Measurements from ENCODE around the gene FIGNL1.

- TF ChIP-seq POLR2A (IDR thresholded peaks at IDR 0.05) (no peak), CTCF (IDR thresholded peaks at IDR 0.05) (no peak)
Measured at GRCh38 chr7:50497968-50498367, 47.8 kb upstream of the FIGNL1 start.

Measured in transverse colon (tissue), 3 donors.